ENCODE measurements around the gene POTEI.
"Not testable (repeated sequence)": the region's sequence is repeated elsewhere in the genome, so short reads cannot be mapped to it uniquely, and the experiment has no call there.

POTEI gene

DNA sequence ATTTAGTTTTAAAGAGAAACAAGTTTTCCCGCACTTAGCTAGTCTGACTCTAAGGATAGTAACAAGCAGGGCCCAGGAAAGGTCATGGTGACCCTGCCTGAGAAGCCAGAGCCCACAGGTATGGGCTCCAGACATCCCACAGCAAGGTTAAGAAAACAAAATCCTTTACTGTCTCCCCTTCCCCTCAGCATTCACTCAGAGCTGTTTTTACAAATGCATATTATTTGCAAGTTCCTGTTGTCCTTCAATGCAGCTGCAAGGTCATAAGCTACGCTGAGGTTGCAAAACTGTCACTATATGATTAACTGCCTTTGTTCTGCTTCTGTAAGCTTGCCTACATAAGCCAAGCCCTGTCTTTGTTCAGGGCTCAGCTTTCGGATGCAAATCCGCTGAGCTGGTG is 18.1 kb downstream of the POTEI start:
- not testable (repeated sequence) for FAIRE-seq

DNA sequence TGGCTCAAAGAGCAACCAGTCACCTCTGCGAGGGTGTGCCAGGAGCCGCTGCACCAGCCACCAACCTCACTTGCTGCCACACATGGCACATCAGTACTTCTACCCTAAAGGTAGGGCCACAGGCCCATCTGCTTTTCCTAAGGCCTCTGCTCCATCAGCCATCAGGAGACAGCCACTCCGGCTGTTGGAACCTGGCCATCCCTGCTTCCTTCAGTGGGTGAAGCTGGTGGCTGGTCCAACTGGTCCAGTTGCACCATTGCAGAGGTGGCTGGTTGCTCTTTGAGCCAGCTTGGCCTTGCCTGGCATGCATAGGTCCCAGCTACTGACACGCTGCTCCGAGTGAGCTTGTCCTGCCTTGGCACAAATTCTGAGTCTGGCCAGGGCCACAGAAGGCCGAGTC is 53.7 kb downstream of the POTEI start:
- DNase-seq (ENCODE audit: low spot score), result peak; percentile 0
- not testable (repeated sequence) for FAIRE-seq

More for the DNA sequence above, 18.1 kb downstream of the POTEI start:
- not testable (repeated sequence) for DNase-seq (ENCODE audit: low spot score)

DNA sequence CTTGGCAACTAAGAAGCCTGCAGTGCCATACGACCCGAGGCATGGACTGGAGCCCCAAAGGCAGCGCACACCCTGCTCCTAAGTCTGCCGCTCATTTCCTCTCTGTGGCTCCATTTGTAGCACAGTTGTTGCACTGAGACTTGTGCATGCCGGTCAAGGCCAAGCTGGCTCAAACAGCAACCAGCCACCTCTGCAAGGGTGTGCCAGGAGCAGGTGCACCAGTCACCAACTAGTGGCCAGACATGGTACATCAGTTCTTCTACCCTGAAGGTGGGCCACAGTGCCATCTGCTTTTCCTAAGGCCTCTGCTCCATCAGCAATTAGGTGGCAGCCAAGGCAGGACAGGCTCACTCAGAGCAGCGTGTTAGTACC is 54.4 kb downstream of the POTEI start:
- not testable (repeated sequence) for FAIRE-seq; DNase-seq (ENCODE audit: low spot score)

DNA sequence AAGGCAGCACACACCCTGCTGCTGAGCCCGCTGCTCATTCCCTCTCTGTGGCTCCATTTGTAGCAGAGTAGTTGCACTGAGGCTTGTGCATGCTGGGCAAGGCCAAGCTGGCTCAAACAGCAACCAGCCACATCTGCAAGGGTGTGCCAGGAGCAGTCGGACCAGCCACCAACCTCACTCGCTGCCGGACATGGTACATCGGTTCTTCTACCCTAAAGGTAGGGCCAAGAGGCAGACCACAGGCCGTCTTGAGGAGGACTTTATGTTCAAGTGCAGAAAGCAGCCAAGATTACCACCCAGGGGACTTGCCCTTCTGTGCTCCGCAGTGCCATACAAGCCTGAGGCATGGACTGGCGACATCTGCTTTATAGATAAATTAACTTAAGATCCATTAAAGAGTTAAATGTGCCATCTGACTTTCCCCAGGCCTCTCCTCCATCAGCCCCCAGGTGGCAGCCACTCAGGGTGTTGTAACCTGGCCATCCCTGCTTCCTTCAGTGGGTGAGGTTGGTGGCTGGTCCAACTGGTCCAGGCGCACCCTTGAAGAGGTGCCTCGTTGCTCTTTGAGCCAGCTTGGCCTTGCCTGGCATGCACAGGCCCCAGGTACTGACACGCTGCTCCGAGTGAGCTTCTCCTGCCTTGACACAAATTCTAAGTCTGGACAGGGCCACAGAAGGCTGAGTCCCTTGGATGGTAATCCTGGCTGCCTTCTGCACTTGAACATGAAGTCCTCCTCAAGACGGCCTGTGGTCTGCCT is 55.0 kb downstream of the POTEI start:
- peak; percentile 0 for DNase-seq (ENCODE audit: low spot score)
- not testable (repeated sequence) for FAIRE-seq

DNA sequence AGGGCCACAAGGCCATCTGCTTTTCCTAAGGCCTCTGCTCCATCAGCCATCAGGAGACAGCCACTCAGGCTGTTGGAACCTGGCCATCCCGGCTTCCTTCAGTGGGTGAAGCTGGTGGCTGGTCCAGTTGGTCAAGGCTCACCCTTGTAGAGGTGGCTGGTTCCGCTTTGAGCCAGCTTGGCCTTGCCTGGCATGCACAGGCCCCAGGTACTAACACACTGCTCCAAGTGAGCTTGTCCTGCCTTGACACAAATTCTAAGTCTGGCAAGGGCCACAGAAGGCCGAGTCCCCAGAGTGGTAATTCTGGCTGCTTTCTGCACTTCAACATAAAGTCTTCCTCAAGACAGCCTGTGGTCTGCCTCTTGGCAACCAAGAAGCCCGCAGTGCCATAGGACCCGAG is 56.2 kb downstream of the POTEI start:
- FAIRE-seq; DNase-seq (ENCODE audit: low spot score): not testable (repeated sequence)

DNA sequence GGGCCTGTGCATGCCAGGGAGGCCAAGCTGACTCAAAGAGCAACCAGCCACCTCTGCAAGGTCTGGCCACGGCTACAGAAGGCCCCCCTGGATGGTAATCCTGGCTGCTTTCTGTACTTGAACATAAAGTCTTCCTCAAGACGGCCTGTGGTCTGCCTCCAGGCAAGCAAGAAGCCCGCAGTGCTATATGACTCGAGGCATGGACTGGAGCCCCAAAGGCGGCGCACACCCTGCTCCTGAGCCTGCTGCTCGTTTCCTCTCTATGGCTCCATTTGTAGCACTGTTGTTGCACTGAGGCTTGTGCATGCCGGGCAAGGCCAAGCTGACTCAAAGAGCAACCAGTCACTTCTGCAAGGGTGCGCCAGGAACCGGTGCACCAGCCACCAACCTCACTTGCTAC is 57.3 kb downstream of the POTEI start:
- FAIRE-seq; DNase-seq (ENCODE audit: low spot score): not testable (repeated sequence)

DNA sequence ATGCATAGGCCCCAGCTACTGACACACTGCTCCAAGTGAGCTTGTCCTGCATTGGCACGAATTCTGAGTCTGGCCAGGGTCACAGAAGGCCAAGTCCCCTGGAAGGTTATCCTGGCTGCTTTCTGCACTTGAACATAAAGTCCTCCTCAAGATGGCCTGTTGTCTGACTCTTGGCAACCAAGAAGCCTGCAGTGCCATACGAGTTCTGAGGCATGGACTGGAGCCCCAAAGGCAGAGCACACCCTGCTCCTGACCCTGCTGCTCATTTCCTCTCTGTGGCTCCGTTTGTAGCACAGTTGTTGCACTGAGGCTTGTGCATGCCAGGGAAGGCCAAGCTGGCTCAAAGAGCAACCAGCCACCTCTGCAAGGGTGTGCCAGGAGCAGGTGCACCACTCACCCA is 57.9 kb downstream of the POTEI start:
- not testable (repeated sequence) for DNase-seq (ENCODE audit: low spot score); FAIRE-seq

DNA sequence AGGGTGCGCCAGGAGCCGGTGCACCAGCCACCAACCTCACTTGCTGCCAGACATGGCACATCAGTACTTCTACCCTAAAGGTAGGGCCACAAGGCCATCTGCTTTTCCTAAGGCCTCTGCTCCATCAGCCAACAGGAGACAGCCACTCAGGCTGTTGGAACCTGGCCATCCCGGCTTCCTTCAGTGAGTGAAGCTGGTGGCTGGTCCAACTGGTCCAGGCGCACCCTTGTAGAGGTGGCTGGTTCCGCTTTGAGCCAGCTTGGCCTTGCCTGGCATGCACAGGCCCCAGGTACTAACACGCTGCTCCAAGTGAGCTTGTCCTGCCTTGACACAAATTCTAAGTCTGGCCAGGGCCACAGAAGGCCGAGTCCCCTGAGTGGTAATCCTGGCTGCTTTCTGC is 58.8 kb downstream of the POTEI start:
- DNase-seq (ENCODE audit: low spot score); FAIRE-seq: not testable (repeated sequence)

DNA sequence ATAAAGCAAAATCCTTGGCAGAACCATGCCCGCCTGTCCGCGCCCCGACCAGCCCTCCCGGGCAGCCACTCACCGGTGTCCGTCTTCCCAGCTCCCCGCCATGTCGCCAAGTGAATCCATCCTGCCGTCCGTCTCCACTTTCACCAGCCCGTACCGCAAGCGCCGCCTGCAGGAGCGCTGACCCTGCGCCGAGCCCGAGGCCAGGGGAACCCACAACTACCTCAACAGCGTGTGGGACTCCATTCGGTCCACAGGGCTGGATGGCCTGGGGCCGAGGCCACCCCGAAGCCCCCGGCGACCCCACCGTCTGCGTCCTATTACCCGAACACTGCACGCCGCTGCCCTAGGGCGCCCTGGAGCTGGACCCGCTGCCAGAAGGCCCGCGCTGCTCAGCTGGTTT is 81.5 kb downstream of the POTEI start:
- not testable (repeated sequence) for DNase-seq (ENCODE audit: low spot score)

DNA sequence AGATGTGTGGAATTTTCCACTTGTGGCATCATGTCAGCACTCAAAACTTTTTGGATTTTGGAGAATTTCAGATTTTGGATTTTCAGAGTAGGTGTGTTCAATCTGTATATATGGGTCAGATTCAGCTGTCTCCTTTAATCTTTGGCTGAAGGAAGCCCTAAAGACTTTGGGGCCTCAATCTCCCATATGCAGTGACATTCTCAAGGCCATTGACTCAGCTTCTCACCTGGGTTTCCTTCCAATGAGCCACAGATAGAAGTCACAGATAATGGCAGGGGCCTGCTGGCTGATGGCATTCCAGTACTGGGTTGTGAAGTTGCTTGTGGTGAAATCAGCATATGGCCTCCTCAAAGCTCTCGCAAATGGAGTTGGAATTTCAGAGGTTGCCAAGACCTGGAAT is 90.3 kb downstream of the POTEI start:
- not testable (repeated sequence) for DNase-seq (ENCODE audit: low spot score); FAIRE-seq

More for the DNA sequence above, 81.5 kb downstream of the POTEI start:
- not testable (repeated sequence) for FAIRE-seq

DNA sequence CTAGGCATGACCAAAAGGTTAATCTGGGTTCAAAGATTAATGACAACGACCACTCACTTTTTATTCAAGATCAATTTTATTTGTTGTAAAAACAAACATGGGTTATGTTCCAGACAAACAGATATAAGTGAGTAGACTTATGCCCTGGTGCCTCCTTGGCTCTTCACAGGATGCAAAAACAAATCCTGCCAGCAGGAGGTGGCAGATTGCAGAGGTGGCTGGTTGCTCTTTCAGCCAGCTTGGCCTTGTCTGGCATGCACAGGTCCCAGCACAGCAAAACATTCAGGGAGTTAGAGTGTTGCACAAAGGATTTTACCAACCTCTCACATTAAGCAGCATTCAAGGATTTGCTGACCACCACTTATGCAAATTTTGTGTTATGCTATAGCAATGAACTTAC is 92.4 kb downstream of the POTEI start:
- not testable (repeated sequence) for FAIRE-seq; DNase-seq (ENCODE audit: low spot score)

Measured in urothelium cell line (cell line).